Inflammatory macrophage (primary cell): ENCODE measurements around the gene PLEKHO2.
"Not testable (repeated sequence)": the region's sequence is repeated elsewhere in the genome, so short reads cannot be mapped to it uniquely, and the experiment has no call there.

Experiments used
- DNase-seq, 2 donors: peaks; one replicate each; pipeline ENCODE4 v3.0.0-alpha.2; 2020 to 2022
- total RNA-seq, 18 experiments: gene quantifications; one replicate each; lab custom pipeline; 2026; ENCODE audit warnings: mixed read lengths in 6 of 18, inconsistent platforms in 2 of 18; lab: John Stamatoyannopoulos, UW

Gene PLEKHO2
- 110 to 517 (median 278) reads per million in 18 experiments for total RNA-seq

- DNase-seq: peak; percentile 95 to 97
These were observed at the start of gene PLEKHO2 for GRCh38 chr15:64841344-64842095. TSS of gene PLEKHO2 (plus strand) at chr15:64841915. CDS start at chr15:64842017, 102 bp downstream.

GRCh38 chr15:64792282-64792681 is 49.4 kb upstream of the PLEKHO2 start:
- no peak for DNase-seq

DNA sequence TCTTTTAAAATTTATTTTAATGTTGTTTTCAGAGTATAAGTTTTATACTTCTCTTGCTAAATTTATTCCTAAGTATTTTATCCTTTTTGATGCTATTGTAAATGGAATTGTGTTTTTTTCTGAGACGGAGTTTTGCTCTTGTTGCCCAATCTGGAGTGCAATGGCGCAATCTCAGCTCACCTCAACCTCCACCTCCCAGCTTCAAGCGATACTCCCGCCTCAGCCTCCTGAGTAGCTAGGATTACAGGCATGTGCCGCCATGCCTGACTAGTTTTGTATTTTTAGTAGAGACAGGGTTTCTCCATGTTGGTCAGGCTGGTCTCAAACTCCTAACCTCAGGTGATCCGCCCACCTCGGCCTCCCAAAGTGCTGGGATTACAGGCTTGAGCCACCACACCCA is 46.4 kb upstream of the PLEKHO2 start:
- DNase-seq: not testable (repeated sequence)

- not testable (repeated sequence) for DNase-seq
These were observed 45.8 kb upstream of the PLEKHO2 start for GRCh38 chr15:64795921-64796320.

- not testable (repeated sequence) for DNase-seq
These were observed 42.8 kb upstream of the PLEKHO2 start for GRCh38 chr15:64798905-64799304.

DNA sequence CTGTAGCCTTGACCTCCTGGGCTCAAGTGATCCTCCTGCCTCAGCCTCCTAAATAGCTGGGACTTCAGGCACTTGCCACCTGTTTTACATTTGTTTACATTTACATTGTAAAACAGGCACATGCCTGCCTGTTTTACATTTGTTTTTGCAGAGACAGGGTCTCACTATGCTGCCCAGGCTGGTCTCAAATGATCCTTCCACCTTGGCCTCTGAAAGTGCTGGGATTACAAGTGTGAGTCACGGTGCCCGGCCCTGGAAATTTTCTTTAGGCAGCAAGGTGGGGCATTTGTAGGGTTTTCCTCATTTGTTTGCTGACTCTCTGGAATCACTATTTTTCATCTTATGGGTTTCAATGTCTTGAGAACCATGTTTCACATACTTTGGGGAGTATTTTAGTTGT is 41.2 kb upstream of the PLEKHO2 start:
- no peak for DNase-seq

GRCh38 chr15:64803526-64803925 is 38.2 kb upstream of the PLEKHO2 start:
- no peak for DNase-seq

GRCh38 chr15:64804619-64805018 is 37.1 kb upstream of the PLEKHO2 start:
- DNase-seq: no peak

DNA sequence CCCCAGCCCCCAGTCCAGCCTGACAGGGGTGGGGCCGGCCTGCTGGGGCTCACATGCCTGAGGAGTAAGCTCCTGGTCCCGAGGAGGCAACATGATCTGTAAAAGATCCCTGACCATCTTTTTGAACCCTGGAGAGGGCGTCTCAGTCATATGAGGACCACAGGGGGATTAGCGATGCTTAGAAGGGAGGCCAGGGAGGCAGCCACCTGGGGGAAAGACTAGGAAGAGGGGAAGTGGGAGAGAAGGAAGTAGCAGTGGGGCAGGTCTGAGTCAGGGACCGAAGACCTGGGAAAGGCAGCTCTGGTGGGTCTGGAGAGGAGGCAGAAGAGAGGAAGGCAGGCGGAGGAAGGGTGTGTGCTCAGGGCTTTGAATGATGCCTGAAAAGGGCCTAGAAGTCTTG is 35.2 kb upstream of the PLEKHO2 start:
- no peak for DNase-seq

- DNase-seq: no peak
These were observed 34.5 kb upstream of the PLEKHO2 start for GRCh38 chr15:64807051-64807749.

GRCh38 chr15:64807751-64808222 is 33.9 kb upstream of the PLEKHO2 start:
- DNase-seq: no peak

GRCh38 chr15:64808785-64809453 is 32.8 kb upstream of the PLEKHO2 start:
- no peak for DNase-seq

GRCh38 chr15:64809649-64810496 is 31.8 kb upstream of the PLEKHO2 start:
- peak; percentile 66 to 73 for DNase-seq

DNA sequence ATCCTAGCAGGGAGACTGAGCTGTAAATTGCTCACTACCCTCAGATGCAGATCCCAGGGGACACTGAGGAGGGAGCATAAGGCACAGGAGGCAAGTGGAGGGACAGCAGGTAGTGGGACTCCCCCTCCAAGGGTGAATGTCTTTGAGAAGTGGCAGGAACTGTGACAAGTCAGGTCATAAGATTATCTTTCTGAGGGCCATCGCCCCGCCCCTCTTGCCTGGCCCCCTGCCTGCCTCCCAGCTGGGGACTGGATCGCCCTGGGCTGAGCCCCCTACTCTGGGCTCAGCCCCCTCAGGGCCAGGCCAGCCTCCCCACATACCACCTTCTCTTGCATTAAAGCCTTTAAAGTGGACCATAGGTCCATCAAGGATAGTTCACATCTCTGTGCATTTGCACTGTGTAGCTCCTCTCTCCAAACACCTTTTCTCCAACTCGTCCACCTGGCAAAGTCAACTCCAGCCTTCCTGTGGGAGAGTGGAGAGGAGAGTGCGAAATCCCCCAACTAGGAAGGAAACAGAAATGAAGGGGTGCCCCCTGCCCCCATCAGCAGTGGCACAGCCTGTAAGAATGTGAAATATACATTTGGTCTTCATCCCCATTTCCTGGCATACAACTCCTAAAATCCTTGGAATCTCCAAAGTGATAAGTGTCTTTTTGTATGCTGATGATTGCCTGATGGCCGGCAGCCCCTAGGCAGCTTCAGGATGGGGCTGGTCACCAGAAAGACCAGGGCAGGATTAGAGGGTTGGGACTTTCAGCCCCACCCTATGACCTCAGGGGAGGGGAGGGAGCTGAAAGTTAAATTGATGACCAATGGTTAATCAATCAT is 31.0 kb upstream of the PLEKHO2 start:
- DNase-seq: no peak

GRCh38 chr15:64813075-64813474 is 28.6 kb upstream of the PLEKHO2 start:
- DNase-seq: no peak

- DNase-seq: not testable (repeated sequence)
These were observed 27.4 kb upstream of the PLEKHO2 start for GRCh38 chr15:64814283-64814682.

GRCh38 chr15:64814965-64815364 is 26.8 kb upstream of the PLEKHO2 start:
- peak in 1 of 2 donors; percentile 20 for DNase-seq

DNA sequence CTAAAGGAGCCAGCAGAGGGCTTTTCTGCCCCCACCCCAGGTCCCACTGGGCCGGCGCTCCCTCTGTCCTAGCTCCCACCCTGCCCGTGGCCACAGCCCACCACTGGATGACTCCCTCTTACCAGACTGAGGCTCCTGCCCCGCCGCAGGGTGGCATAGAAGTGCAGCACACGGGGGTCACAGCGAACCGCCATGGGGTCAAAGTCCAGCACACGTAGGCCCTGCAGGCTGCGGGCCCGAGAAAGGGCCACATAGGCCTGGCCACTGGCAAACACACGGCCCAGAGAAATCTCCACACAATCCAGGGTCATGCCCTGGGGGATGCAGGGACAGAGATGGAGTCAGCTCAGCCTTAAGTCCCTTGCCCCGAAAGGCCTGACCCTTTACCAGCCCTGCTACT is 25.3 kb upstream of the PLEKHO2 start:
- DNase-seq: no peak

- no peak for DNase-seq
These were observed 16.7 kb upstream of the PLEKHO2 start for GRCh38 chr15:64824929-64825430.

- peak; percentile 97 to 98 for DNase-seq
These were observed 16.1 kb upstream of the PLEKHO2 start, which contains the start of gene PIF1 for GRCh38 chr15:64825431-64826294. TSS of gene PIF1 (minus strand) at chr15:64825647. CDS start at chr15:64824335, 1,312 bp downstream.
